ENCODE data around the gene ANKRD53. TPM values are rescaled to one million over a fixed set of nuclear protein-coding genes. Genes with fewer than 3 reads are reported as not detected.

The ANKRD53 gene
- total RNA-seq, 1 experiment from 2014 or later: not detected

DNA sequence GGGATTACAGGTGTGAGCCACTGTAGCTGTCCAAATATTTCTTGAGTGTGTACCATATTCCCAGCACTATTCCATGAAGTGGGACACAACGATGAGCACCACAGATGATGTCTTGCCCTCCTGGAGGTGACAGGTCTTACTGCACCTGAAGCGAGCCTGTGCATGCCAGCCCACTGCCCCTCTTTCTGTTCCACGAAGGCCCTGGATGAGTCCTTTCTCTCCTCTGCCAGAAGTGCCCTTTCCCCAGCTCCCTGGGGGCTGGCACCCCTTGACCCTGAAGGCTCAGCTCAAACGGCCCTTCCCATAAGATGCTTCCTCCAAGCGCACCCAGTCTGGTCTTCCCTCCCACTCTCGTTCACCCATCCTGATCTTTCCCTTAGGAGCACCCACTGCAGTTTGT, 37.2 kb upstream of the ANKRD53 start:
- no TSS peak for BruUV-seq (replicated peaks)
- TF ChIP-seq EZH2phosphoT487 (IDR thresholded peaks at IDR 0.05; ENCODE audit: borderline replicate concordance): no peak
- no peak for TF ChIP-seq YY1 (IDR thresholded peaks at IDR 0.05; ENCODE audit: extremely low read depth, insufficient replicate concordance, low read depth, low read length)
- no peak for TF ChIP-seq POLR2A (IDR thresholded peaks at IDR 0.05; ENCODE audit: borderline replicate concordance, extremely low read depth, insufficient read depth, insufficient read length)
- TF ChIP-seq ELF1 (IDR thresholded peaks at IDR 0.05; ENCODE audit: borderline replicate concordance, low read depth): no peak
- no peak for TF ChIP-seq TCF7L2 (IDR thresholded peaks at IDR 0.05; ENCODE audit: borderline replicate concordance, extremely low read depth, insufficient read depth, insufficient read length)
- DNase-seq (ENCODE audit: low read depth, low spot score): no peak
- Histone ChIP-seq H4K20me1 (ENCODE audit: insufficient read depth) (no peaks in the 10 kb centered on the region), H3K9me2 (ENCODE audit: insufficient read depth) (no peaks in the 10 kb centered on the region), H3K4me3 (replicated peaks in 1 of 2; ENCODE audit: low read depth in 1 of 2, low read length in 2 of 2) (no peak overlapping the region), H3K9ac (ENCODE audit: low read length) (no peak overlapping the region), H3K4me2 (ENCODE audit: low read length) (no peak overlapping the region), H3K4me1 (ENCODE audit: control insufficient read depth in 1 of 2, insufficient read depth in 2 of 2, low read length in 2 of 2) (peaks cover 5 to 10% of the 10 kb centered on the region in 2 experiments; a peak in 3 of 4 replicates), H2AFZ (ENCODE audit: low read depth, low read length, poor library complexity, severe bottlenecking) (no peak overlapping the region), H3K79me2 (ENCODE audit: insufficient read depth, low read length) (no peaks in the 10 kb centered on the region), H3K9me3 (ENCODE audit: control insufficient read depth in 1 of 2, insufficient read depth in 1 of 2, low read depth in 1 of 2, low read length in 2 of 2) (no peaks in the 10 kb centered on the region), H3K36me3 (ENCODE audit: control insufficient read depth in 1 of 2, insufficient read depth in 2 of 2, low read length in 2 of 2) (no peaks in the 10 kb centered on the region; a peak in 1 of 4 replicates), H3K27ac (ENCODE audit: low read depth, low read length) (no peak overlapping the region), H3K27me3 (ENCODE audit: insufficient read depth, low read length) (no peaks in the 10 kb centered on the region)
- ATAC-seq: no peak
- ChIA-PET POLR2A (no interaction called here), CTCF (no interaction called here), RAD21 (ENCODE audit: low non-redundant PET in 1 of 2, low total read pairs in 2 of 2, uncharacterized antibody in 2 of 2, unreplicated experiment in 2 of 2) (no interaction called here)
- intact Hi-C loops (cut with micrococcal nuclease): loop anchor here (10.0 kb wide), 1 partner anchor 636 kb away; the partner anchor contains the start of gene FAM136A

DNA sequence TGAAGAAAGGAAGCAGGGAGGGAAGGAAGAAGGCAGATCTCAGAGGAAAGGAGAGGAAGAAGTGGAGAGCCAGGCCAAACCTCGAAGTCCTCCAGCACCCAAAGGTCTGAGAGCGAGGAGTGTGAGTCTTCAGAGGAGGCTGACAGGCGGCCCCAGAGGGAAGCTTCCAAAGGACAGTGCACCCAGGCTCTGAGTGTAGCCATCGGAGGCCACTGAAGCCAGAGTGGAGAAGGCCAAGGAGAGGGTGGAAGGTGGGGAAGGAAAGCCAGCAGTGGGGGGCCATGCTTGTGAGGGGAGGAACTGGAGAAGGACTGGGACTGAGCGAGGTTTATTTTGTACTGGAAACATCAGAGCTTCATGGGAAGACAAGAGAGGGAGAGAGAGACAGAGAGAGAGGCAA, 36.7 kb upstream of the ANKRD53 start:
- ChIA-PET RAD21 (ENCODE audit: low non-redundant PET in 1 of 2, low total read pairs in 2 of 2, uncharacterized antibody in 2 of 2, unreplicated experiment in 2 of 2) (no interaction called here), CTCF (interaction anchor here (1.3 kb wide), 1 partner anchor 20 kb away, joined by 3 read pairs; no protein-coding TSS in a partner anchor), POLR2A (no interaction called here)
- Histone ChIP-seq H2AFZ (ENCODE audit: low read depth, low read length, poor library complexity, severe bottlenecking) (no peak overlapping the region), H3K9me3 (ENCODE audit: control insufficient read depth in 1 of 2, insufficient read depth in 1 of 2, low read depth in 1 of 2, low read length in 2 of 2) (no peaks in the 10 kb centered on the region), H3K4me1 (ENCODE audit: control insufficient read depth in 1 of 2, insufficient read depth in 2 of 2, low read length in 2 of 2) (peaks cover 9 to 16% of the 10 kb centered on the region in 2 experiments; a peak in 3 of 4 replicates), H4K20me1 (ENCODE audit: insufficient read depth) (no peaks in the 10 kb centered on the region), H3K4me2 (ENCODE audit: low read length) (no peak overlapping the region), H3K4me3 (replicated peaks in 1 of 2; ENCODE audit: low read depth in 1 of 2, low read length in 2 of 2) (no peak overlapping the region), H3K79me2 (ENCODE audit: insufficient read depth, low read length) (no peaks in the 10 kb centered on the region), H3K27me3 (ENCODE audit: insufficient read depth, low read length) (no peaks in the 10 kb centered on the region), H3K27ac (ENCODE audit: low read depth, low read length) (no peak overlapping the region), H3K36me3 (ENCODE audit: control insufficient read depth in 1 of 2, insufficient read depth in 2 of 2, low read length in 2 of 2) (no peaks in the 10 kb centered on the region; a peak in 1 of 4 replicates), H3K9me2 (ENCODE audit: insufficient read depth) (no peaks in the 10 kb centered on the region), H3K9ac (ENCODE audit: low read length) (no peak overlapping the region)
- ATAC-seq (no peak), DNase-seq (ENCODE audit: low read depth, low spot score) (no peak)
- BruUV-seq (replicated peaks): no TSS peak
- intact Hi-C loops (cut with micrococcal nuclease): loop anchor here (10.0 kb wide), 1 partner anchor 637 kb away; the partner anchor contains the start of gene FAM136A
- TF ChIP-seq SIN3A (IDR thresholded peaks at IDR 0.05; ENCODE audit: low read depth) (no peak), RAD21 (IDR thresholded peaks at IDR 0.05; ENCODE audit: low read depth) (no peak), EZH2 (IDR thresholded peaks at IDR 0.05) (no peak), EGR1 (IDR thresholded peaks at IDR 0.05; ENCODE audit: low read depth) (no peak), YY1 (IDR thresholded peaks at IDR 0.05; ENCODE audit: extremely low read depth, insufficient replicate concordance, low read depth, low read length) (no peak), SRF (IDR thresholded peaks at IDR 0.05; ENCODE audit: low read depth) (no peak), CBX3 (IDR thresholded peaks at IDR 0.05; ENCODE audit: low read depth) (no peak), SP1 (IDR thresholded peaks at IDR 0.05; ENCODE audit: low read depth) (no peak), ZNF274 (IDR thresholded peaks at IDR 0.05; ENCODE audit: low read depth, low read length) (no peak), ELF1 (IDR thresholded peaks at IDR 0.05; ENCODE audit: borderline replicate concordance, low read depth) (no peak), FOSL1 (IDR thresholded peaks at IDR 0.05; ENCODE audit: low read depth) (no peak), POLR2AphosphoS5 (IDR thresholded peaks at IDR 0.05; ENCODE audit: low read depth, low read length) (no peak)
- TF ChIP-seq, protein P1, sequence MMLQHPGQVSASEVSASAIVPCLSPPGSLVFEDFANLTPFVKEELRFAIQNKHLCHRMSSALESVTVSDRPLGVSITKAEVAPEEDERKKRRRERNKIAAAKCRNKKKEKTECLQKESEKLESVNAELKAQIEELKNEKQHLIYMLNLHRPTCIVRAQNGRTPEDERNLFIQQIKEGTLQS (IDR thresholded peaks at IDR 0.05): no peak
- TF ChIP-seq, protein P2, sequence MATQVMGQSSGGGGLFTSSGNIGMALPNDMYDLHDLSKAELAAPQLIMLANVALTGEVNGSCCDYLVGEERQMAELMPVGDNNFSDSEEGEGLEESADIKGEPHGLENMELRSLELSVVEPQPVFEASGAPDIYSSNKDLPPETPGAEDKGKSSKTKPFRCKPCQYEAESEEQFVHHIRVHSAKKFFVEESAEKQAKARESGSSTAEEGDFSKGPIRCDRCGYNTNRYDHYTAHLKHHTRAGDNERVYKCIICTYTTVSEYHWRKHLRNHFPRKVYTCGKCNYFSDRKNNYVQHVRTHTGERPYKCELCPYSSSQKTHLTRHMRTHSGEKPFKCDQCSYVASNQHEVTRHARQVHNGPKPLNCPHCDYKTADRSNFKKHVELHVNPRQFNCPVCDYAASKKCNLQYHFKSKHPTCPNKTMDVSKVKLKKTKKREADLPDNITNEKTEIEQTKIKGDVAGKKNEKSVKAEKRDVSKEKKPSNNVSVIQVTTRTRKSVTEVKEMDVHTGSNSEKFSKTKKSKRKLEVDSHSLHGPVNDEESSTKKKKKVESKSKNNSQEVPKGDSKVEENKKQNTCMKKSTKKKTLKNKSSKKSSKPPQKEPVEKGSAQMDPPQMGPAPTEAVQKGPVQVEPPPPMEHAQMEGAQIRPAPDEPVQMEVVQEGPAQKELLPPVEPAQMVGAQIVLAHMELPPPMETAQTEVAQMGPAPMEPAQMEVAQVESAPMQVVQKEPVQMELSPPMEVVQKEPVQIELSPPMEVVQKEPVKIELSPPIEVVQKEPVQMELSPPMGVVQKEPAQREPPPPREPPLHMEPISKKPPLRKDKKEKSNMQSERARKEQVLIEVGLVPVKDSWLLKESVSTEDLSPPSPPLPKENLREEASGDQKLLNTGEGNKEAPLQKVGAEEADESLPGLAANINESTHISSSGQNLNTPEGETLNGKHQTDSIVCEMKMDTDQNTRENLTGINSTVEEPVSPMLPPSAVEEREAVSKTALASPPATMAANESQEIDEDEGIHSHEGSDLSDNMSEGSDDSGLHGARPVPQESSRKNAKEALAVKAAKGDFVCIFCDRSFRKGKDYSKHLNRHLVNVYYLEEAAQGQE (IDR thresholded peaks at IDR 0.05; ENCODE audit: low read depth): no peak

Measured in HCT116 (cell line).